SW480 (cell line): ENCODE data around the gene SNUPN.
A peak's percentile ranks its signal among the peaks of the same experiment; 100 is the strongest.
"Not testable (repeated sequence)": the region's sequence is repeated elsewhere in the genome, so short reads cannot be mapped to it uniquely, and the experiment has no call there.

ENCODE experiments used
- DNase-seq: peaks from one replicate; pipeline ENCODE4 v3.0.0-alpha.2; 2016; ENCODE audit warnings: low spot score

The SNUPN gene

GRCh38 chr15:75583701-75584100, 41.8 kb downstream of the SNUPN start:
- DNase-seq: no peak

DNA sequence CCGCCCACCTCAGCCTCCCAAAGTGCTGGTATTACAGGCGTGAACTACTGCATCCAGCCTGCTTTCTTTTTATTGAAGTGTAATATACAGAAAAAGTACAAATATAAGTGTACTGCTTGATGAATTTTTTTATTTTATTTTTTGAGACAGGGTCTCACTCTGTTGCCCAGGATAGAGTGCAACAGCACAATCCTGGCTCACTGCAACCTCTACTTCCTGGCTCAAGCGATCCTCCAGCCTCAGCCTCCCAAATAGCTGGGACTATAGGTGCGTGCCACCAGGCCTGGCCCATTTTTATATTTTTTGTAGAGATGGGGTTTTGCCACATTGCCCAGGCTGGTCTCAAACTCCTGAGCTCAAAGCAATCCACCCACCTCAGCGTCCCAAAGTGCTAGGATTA, 42.6 kb downstream of the SNUPN start:
- DNase-seq: not testable (repeated sequence)

- DNase-seq: peak; percentile 65
Observed at GRCh38 chr15:75578948-75579920, 46.3 kb downstream of the SNUPN start, which contains the start of gene PTPN9. Gene PTPN9 (minus strand): TSS chr15:75579315. CDS start chr15:75578776, 539 bp downstream.

DNA sequence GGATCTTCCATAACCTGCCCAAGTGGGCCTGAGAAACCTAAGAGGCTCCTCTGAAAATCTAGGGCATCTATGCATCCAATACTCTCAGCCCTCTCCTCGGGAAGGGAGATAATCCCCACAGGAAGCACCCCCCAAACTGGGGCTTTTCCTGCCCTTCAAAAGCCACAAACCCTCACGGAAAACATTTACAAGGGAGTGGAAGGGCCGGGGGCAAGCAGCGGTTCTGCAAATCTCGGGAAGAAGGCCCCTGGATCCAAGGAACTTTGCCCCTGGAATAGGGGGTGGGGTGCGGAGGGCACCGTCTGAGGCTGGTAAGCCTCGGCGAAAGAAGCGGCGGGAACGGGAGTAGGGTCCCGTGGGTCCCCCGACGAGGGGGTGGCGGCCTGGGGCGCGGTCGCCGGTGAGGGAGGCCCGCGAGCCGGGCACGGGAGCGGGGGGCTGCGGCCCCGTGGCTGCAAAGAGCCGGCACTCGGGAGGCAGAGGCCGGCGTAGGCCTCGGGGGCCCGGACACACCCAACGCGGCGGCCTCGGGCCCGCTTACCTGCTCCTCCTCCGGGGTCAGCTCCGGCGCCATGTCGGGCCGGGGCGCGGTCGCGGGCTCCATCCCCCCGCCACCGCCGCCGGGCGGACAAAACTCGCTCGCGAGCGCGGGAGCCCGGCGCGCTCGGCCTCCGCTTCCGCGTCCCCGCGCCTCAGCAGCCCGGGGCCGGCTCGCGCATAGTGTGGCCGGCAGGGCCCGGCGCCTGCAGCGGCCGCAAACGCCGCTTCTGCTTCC, 47.2 kb downstream of the SNUPN start:
- DNase-seq: peak; percentile 32

- peak; percentile 14 for DNase-seq
Observed at GRCh38 chr15:75577401-75578172, 47.9 kb downstream of the SNUPN start.

- DNase-seq: no peak
Observed at GRCh38 chr15:75573648-75574384, 51.7 kb downstream of the SNUPN start.

- no peak for DNase-seq
Observed at GRCh38 chr15:75570126-75570845, 55.2 kb downstream of the SNUPN start.

DNA sequence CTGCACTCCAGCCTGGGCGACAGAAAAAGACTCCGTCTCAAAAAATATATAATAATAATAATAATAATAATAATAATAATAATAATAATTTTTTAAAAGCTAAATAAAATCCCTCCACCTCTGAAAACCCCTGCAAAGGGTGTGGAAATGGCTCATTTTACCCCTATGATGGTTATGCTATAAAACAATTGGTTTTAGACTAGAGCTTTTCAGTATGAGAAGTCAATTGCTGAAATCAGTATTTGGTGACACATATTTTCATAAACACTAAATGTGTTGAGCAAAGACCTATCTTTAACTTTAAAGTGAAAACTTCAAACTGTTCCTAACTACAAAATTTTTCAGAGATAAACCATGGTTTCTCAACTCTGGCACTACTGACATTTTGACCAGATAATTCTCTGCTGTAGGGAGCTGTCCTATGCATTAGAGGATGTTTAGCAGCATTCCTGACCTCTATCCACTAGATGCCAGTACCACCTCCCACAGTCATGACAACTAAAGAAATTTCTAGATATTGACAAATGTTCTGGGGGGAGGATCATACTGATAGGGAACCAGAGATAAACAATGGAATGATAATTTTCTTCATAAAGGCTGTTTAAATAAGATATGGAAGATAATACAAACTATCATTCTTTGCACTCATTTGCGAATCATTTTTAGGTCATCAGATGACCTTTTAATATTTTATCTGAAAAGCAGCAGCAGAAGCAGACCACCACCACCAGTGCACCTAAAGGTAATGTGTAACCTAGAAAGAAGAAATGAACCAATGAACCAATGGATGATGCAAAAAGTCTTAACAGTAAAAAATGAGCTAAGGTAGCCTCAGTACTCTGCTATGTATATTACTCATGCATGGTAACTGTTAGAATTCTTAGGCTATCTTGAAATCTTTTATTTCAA, 60.2 kb downstream of the SNUPN start:
- no peak for DNase-seq

GRCh38 chr15:75561888-75562287, 63.6 kb downstream of the SNUPN start:
- DNase-seq: no peak

DNA sequence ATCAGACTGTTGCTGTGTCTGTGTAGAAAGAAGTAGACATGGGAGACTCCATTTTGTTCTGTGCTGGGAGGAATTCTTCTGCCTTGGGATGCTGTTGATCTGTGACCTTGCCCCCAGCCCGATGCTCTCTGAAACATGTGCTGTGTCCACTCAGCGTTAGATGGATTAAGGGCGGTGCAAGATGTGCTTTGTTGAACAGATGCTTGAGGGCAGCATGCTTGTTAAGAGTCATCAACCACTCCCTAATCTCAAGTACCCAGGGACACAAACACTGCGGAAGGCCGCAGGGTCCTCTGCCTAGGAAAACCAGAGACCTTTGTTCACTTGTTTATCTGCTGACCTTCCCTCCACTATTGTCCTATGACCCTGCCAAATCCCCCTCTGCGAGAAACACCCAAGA, 66.2 kb downstream of the SNUPN start:
- not testable (repeated sequence) for DNase-seq

- DNase-seq: not testable (repeated sequence)
Observed at GRCh38 chr15:75558955-75559354, 66.6 kb downstream of the SNUPN start.

GRCh38 chr15:75554717-75555116, 70.8 kb downstream of the SNUPN start:
- no peak for DNase-seq

DNA sequence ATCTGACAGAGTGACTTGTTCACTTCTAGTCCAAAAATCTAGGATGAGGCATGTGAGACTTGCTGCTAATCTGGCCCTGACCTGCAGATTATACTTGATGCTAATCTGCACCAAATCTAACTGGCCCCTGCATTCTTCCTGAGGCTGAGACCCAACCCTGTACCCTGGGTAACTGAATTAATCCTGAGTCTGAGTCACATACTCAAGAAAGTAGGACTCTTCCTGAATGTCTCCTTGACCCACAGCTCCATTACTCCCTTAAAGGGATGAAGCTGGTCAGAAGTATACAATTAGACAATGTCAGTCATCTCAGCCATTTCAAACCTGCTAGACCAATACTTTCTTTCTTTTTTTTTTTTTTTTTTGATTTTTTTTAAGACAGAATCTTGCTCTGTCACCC, 71.9 kb downstream of the SNUPN start:
- DNase-seq: no peak

DNA sequence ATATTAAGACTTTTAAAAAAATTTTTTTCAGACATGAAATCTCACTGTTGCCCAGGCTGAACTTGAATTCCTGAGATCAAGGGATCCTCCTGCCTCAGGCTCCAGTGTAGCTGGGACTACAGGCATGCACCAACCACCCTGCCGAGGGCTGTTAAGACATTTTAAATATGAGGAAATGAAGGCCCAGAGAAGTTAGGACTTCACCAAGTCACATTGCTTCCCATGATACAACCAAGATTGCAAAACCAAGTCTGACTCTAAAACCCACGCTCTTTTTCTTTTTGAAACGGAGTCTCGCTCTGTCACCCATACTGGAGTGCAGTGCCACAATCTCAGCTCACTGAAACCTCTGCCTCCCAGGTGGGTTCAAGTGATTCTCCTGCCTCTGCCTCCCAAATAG, 74.4 kb downstream of the SNUPN start:
- no peak for DNase-seq
